Iris pigment epithelial cell (primary cell): ENCODE results near the gene COL9A3.

Experiments used
- DNase-seq: peaks from one replicate; pipeline ENCODE4 v3.0.0-alpha.2; 2011; ENCODE audit warnings: low read depth

The COL9A3 gene

GRCh38 chr20:62796699-62797491 lies 20.0 kb upstream of the COL9A3 start:
- DNase-seq = no peak

DNA sequence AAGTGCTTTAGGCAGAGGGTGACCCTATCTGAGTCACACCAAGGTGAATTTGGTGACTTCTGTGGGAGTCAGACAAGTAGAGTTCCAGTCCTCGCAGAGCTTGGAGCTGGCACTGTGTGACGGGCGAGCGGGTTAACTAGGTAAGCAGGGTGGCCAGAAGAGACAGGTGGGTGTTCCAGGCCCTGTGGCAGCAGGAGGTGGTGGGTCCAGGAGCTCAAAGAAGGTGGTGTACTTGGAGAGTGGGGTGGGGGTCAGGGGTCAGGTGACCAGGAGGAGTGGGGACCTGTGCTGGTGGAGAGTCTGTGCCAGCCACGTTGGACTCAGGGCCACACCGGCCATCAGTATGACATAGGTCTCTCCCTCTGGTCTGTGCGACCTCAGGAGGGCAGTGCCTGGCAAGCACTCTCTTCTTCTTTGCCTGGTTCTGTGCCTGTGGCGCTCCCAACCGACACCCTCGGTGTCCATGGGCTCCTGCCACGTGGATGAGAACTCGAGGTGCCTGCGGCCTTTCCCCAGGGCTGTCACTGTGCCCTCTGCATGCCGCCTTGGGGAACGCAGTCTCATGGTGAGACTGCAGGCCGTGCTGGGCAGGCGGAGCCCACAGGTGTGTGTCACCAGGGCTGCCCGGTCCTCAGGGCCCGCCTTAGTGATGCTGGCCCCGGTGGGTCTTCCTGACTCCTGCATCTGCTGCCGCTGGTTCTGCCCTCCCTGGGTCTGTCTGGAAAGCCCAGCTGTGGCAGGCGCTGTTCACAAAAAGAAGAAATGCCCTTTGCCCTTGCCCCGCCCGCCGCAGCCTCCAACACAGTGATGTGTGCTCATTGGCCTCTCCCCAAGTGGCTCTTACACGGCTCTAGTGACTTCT lies 18.9 kb upstream of the COL9A3 start:
- no peak for DNase-seq

GRCh38 chr20:62799036-62799435 lies 17.8 kb upstream of the COL9A3 start:
- no peak for DNase-seq

- no peak for DNase-seq
Observed at GRCh38 chr20:62799459-62799858, 17.4 kb upstream of the COL9A3 start.

DNA sequence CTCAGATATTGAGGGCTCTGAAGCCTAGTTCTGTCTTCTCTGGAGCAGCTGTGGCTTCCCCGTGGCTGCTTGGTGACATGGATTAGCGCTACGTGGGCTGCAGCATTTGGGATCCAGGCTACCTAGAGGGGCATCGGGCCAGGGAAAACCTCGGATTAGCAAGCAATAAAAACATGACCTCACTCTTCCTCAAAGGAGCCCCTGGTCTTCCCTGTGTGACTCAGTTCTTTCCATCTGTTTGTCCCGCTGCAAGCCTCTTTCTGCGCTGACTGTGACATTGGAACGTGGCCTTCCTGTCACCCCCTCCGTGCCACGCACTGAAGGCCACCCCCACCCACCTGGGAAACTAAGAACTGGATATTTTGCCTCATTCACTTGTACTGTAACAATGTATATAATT lies 17.0 kb upstream of the COL9A3 start:
- DNase-seq = no peak

GRCh38 chr20:62800314-62801259 lies 16.3 kb upstream of the COL9A3 start:
- DNase-seq = no peak

DNA sequence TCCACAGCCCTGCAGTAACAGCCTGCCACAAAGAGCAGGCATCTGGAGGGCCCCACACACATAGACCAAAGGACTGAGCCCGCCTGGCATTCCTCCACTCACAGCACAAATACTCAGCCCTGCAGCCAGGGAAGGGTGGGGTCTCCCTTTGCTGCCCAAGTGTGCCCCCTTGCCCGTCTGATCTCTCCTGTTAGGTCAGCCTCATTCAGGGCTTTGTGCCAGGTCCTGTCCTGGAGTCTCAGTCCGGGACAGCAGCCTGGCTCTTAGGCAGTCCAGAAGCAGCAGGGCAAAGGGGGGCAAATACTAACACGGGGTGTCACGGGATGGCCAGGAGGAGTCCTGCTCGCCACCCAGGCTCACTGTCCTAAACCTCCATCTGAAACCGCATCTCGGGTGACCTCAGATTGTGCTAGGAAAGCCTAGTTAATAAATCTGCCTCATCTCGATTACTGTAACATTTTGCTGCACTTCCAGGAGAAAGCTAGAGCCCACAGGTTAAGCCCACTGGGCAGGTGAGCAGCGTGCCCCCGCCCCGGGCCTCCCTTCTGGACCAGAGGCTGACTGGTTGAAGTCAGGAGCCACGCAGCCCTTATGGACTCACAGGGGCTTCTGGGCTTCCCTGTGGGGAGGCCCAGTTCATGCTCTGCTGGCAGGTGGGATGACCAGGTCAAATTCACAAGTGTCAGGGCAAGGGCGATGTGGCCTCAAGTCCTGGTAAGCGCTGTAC lies 15.4 kb upstream of the COL9A3 start:
- no peak for DNase-seq

DNA sequence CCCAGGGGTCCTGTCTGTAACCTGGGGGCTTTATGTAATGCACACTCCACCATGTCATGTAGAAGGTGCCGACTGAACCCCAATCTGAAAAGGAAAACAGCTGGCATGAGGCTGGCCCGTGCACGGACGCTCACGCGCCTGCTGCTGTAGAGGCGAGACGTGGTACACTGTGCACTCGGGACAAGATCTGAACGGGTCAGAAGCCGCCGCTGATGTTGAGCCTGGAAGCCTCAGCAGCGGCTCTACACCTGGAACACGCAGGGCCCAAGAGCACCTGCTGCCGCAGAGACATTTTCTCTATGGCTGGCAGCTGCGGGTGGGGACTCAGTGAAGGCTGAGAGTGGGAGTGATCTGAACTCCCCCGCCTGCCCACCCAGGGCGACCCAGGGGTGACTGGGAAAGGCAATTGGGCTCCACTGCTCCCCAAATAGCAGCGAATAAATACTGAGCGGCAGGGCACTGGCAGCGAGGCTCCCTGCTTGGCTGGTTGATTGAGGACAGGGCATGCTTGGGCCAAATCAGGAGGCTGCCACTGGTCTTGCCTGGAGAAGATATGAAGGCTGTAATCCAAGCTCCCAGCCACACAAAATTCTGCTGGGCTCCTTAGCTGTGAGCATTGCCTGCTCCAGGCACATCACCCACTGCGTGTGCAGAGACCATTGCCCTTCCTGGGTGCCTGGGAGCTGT lies 14.7 kb upstream of the COL9A3 start:
- DNase-seq = no peak

GRCh38 chr20:62804021-62804626 lies 12.7 kb upstream of the COL9A3 start:
- no peak for DNase-seq

- peak; percentile 54 for DNase-seq
Observed at GRCh38 chr20:62804627-62805154, 12.2 kb upstream of the COL9A3 start, which contains the start of gene OGFR. Gene OGFR (plus strand): TSS chr20:62804835. CDS start chr20:62804860, 25 bp downstream.

DNA sequence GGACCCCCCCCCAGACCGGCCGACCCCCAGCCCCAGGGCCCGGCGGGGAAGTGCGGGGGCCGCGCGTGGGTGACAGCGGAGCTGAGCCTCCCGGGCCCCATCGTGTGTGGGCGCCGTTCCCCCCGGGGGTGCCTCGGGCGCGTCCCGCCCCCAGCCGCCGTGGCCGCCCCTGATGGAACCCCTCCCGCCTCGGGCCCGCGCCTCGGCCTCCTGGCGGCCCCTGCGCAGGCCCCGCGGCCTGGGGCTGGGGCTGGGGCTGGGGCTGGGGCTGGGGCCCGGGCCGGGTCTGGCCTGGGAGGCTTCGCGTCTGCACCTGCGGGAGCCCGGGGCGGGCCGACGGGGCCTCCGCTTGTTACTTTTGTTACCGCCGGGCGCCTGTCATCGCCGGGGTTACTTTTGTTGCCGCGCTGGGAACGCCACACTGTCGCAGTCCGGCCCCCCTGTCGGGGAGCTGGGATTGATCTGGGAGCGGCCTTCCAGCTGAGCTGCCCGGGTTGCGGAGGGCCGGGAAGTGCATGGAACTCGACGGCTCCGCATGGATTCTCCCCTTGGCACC lies 11.6 kb upstream of the COL9A3 start:
- no peak for DNase-seq

DNA sequence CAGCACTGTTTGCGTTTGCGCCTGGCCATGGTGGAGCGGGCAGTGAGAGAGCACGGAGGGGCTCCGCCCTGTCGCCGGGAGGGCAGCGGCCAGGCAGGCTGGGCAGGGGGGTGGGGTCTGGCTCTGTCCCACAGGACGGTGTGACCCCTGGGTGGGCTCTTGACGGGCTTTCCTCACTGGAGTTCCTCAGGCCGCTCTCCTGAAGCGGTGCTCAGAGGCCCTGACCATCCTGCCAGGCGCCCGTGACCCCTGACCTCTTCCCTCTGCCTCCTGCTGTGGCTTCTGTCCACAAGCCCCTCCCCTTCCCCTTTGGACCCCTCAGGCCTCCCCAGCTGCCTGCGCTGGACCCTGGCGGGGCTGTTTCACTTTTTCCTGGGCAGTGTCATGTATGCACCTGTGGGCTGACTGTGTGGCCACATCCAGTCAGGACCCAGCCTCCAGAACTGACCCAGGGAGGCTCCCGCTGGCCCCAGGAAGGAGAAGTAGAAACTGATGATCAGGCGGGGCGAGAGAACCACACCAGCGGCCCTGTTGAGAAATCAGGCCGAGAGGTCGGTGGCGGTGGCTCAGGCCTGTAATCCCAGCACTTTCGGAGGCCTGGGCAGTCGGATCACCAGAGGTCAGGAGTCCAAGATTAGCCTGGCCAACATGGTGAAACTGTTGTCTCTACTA lies 11.0 kb upstream of the COL9A3 start:
- peak; percentile 42 for DNase-seq

- DNase-seq = no peak
Observed at GRCh38 chr20:62806383-62807050, 10.3 kb upstream of the COL9A3 start.

DNA sequence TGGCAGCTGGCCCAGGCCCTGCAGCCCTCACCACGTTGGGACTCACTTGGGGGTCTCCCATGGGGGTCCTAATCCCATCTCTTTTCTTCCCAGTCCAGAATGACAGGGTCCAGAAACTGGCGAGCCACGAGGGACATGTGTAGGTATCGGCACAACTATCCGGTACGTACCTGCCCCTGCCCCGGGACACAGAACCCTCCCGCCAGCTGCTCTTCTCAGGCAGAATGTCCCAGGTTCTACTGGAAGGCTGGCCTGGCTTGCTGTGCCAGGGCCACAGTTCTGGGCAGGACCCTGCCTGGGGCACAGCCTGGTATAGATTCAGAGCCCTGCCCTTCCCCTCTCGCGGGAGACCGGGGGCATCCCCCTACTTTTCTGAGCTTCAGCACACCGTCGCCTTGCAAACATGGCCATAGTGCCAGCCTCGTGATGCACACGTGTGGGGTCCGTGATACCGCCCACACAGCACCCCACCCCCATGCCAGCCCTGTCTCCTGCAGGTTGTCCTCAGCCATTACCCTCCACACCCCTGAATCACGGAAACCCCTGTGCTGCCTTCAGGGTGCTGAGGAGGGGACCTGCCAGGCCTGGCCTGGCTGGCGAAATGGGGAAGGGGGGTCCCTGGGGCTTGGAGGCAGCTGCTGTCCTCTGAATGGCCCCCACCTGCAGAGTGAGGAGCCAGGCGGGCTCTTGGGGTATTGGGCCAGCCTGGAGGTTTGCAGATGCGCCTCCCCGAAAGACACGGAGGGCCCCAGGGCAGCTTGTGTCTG lies 9.2 kb upstream of the COL9A3 start:
- no peak for DNase-seq

GRCh38 chr20:62808211-62808865 lies 8.5 kb upstream of the COL9A3 start:
- DNase-seq = no peak

DNA sequence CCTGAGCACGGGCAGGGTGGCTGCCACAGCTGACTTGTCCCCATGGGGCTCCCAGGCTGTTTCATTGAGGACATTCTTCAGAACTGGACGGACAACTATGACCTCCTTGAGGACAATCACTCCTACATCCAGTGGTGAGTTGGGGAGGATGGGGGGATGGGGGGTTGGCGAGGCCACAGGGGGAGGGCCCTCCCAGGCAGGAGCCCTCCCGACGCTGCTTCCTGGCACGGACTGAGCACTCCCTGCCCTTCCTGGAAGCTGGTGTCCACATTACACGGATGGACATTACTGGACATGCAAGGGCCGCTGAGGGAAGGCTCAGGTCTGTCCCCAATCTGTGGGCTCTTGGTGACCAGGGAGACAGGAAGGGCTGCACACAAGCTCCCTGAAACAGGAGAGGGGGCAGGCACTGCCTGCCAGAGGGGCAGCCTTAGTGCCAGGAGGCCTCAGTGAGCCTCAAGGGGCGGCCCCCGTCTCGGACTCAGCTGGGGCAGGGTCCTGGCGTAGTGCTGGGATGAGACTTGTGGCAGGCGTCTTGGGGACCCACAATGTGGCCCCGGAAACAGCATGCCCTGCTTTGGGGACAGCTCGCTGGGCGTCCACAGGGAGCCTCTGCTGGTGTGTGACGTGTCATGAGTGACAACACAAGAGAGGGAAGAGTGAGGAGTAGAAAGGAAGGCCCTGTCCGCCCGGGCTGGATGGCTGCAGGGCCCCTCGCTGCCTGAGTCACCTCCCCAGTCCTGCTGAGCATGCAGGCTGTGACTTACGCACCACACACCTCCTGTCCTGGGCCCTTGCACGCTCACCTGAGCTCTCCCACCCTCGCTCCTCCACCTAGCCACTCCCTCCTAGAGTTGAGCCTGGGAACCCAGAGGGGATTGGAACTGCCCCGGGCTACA lies 7.1 kb upstream of the COL9A3 start:
- DNase-seq = no peak
